Erythroblast (primary cell): ENCODE data around the gene VCPKMT.

Experiments used
- GATA1 ChIP-seq: IDR thresholded peaks from 2 replicates; pipeline ENCODE4 v1.6.1; 2011; ENCODE audit warnings: low read depth, mild to moderate bottlenecking, control low read depth, low read length, moderate library complexity
- POLR2A ChIP-seq: IDR thresholded peaks from 2 replicates; pipeline ENCODE4 v1.6.1; 2011; ENCODE audit warnings: mild to moderate bottlenecking, low read length

DNA sequence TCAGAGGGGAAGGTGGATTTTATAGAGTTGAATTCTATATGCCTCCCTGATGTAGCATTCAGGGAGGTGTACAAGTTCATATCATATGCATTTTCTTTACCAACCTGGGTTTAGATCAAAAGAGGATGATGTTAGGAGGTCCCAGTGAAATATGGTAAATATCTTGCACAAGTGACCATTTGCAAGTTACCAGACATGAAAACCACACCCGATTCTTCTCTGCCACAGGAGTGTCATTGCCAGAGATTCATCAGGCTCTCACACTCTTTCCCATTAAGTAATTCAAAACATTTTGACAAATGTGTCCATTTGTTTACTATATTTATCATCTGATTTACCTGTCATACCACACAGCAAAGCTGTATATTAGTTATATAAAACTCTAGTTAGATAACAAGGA lies 44.0 kb downstream of the VCPKMT start:
- TF ChIP-seq POLR2A (no peak), GATA1 (no peak)
